Measurements from ENCODE around the gene ST7.
"Not testable (repeated sequence)": the region's sequence is repeated elsewhere in the genome, so short reads cannot be mapped to it uniquely, and the experiment has no call there.

ST7 gene

GRCh38 chr7:117024811-117025210 lies 71.5 kb downstream of the ST7 start:
- TF ChIP-seq MYC (IDR thresholded peaks at IDR 0.05; ENCODE audit: low read depth, low read length), result no peak
- TF ChIP-seq, protein P1, sequence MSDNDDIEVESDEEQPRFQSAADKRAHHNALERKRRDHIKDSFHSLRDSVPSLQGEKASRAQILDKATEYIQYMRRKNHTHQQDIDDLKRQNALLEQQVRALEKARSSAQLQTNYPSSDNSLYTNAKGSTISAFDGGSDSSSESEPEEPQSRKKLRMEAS (IDR thresholded peaks at IDR 0.05; ENCODE audit: low read depth, low read length), result no peak
- no peak for TF ChIP-seq POLR2A (IDR thresholded peaks at IDR 0.05; ENCODE audit: extremely low read depth, insufficient read length)
- TF ChIP-seq, protein P2, sequence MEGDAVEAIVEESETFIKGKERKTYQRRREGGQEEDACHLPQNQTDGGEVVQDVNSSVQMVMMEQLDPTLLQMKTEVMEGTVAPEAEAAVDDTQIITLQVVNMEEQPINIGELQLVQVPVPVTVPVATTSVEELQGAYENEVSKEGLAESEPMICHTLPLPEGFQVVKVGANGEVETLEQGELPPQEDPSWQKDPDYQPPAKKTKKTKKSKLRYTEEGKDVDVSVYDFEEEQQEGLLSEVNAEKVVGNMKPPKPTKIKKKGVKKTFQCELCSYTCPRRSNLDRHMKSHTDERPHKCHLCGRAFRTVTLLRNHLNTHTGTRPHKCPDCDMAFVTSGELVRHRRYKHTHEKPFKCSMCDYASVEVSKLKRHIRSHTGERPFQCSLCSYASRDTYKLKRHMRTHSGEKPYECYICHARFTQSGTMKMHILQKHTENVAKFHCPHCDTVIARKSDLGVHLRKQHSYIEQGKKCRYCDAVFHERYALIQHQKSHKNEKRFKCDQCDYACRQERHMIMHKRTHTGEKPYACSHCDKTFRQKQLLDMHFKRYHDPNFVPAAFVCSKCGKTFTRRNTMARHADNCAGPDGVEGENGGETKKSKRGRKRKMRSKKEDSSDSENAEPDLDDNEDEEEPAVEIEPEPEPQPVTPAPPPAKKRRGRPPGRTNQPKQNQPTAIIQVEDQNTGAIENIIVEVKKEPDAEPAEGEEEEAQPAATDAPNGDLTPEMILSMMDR (IDR thresholded peaks at IDR 0.05; ENCODE audit: low read depth, low read length), result no peak
- H3K4me3 ChIP-seq (ENCODE audit: low read depth, low read length), result no peak overlapping the region
- no peak for DNase-seq (ENCODE audit: low read depth)

- no peak overlapping the region for H3K4me3 ChIP-seq (ENCODE audit: low read depth, low read length)
- TF ChIP-seq POLR2A (IDR thresholded peaks at IDR 0.05; ENCODE audit: extremely low read depth, insufficient read length) (no peak), MYC (IDR thresholded peaks at IDR 0.05; ENCODE audit: low read depth, low read length) (no peak)
- TF ChIP-seq, protein P2 (IDR thresholded peaks at IDR 0.05; ENCODE audit: low read depth, low read length), result no peak
- TF ChIP-seq, protein P1 (IDR thresholded peaks at IDR 0.05; ENCODE audit: low read depth, low read length), result no peak
- DNase-seq (ENCODE audit: low read depth), result no peak
These were observed 72.6 kb downstream of the ST7 start for GRCh38 chr7:117025891-117026290.

DNA sequence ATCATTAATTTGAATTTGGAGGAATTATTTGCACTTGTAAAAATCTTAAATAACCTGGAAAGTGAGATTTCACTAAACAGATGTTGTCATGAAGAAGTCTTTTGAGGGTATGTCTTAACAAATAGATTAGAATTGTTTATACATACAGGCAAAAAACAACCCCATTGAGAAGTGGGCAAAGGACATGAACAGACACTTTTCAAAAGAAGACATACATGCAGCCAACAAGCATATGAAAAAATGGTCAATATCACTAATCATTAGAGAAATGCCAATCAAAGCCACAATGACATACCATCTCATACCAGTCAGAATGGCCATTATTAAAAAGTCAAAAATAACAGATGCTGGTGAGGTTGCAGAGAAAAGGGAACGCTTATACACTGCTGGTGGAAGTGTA lies 77.0 kb downstream of the ST7 start:
- not testable (repeated sequence) for DNase-seq (ENCODE audit: low read depth); H3K4me3 ChIP-seq (ENCODE audit: low read depth, low read length)

DNA sequence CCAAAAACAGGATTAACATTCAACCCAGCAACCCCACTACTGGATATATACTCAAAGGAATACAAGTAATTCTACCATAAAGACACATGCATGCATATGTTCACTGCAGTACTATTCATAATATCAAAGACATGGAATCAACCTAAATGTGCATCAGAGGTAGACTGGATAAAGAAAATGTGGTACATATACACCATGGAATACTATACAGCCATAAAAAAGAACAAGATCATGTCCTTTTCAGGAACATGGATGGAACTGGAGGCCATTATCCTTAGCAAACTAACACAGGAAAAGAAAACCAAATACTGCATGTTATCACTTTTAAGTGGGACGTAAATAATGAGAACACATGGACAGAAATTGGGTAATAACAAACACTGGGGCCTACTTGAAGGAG lies 77.5 kb downstream of the ST7 start:
- not testable (repeated sequence) for DNase-seq (ENCODE audit: low read depth); H3K4me3 ChIP-seq (ENCODE audit: low read depth, low read length)

DNA sequence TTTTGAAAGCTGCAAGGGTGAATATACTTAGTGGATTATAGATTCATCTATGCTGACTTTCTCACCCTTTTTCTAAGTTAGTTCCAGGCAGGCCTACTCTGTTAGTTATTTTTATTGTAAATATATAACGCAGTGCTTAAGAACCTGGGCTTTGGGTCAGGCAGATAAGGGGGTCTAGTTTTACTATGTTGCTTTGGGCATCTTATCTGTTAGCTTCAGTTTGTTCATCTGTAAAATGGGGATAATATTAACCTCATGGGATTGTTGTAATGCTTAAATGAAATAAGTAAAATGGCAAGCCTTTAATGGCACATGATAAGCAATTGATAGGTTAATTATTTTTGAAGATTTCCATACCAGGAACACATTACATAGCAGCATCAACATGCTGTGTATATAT lies 79.5 kb downstream of the ST7 start:
- TF ChIP-seq, protein P2 (IDR thresholded peaks at IDR 0.05; ENCODE audit: low read depth, low read length), result no peak
- TF ChIP-seq POLR2A (IDR thresholded peaks at IDR 0.05; ENCODE audit: extremely low read depth, insufficient read length) (no peak), MYC (IDR thresholded peaks at IDR 0.05; ENCODE audit: low read depth, low read length) (no peak)
- TF ChIP-seq, protein P1 (IDR thresholded peaks at IDR 0.05; ENCODE audit: low read depth, low read length), result no peak
- no peak for DNase-seq (ENCODE audit: low read depth)
- H3K4me3 ChIP-seq (ENCODE audit: low read depth, low read length), result no peak overlapping the region

DNA sequence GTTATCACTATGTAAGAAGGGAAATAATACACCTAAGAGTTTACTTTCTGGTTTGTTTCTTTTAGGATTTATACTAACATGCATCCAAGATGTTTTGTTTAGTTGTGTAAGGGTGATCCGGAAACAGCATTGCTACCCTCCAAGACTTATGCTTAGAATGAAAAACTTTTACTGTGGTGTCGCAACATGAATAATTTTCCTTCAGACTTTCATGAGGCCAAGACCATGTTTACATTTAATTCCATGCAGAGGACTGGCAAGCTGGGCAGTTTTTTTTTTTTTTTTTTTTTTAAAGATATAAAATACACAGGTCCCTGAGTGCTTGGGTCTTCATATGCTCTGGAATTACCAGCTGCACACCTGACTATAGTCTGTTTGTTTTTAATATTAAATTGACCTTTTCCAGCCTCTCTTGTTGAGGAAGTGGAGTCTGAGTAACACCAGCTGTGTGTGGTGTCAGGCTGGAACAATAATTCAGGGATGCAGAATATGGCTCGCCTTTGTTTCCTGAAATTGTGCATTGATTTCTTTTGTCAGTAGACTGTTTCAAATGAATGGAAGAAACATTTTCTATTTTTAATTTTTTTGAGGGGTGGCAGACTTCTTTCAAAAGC lies 81.7 kb downstream of the ST7 start:
- DNase-seq (ENCODE audit: low read depth), result peak; percentile 32
- no peak overlapping the region for H3K4me3 ChIP-seq (ENCODE audit: low read depth, low read length)

More for the DNA sequence above, 81.7 kb downstream of the ST7 start:
- TF ChIP-seq, protein P2 (IDR thresholded peaks at IDR 0.05; ENCODE audit: low read depth, low read length), result no peak
- TF ChIP-seq MYC (IDR thresholded peaks at IDR 0.05; ENCODE audit: low read depth, low read length) (no peak), POLR2A (IDR thresholded peaks at IDR 0.05; ENCODE audit: extremely low read depth, insufficient read length) (no peak)
- TF ChIP-seq, protein P1 (IDR thresholded peaks at IDR 0.05; ENCODE audit: low read depth, low read length), result no peak
